ENCODE results near the gene NPAS3.

- TF ChIP-seq, protein P1, sequence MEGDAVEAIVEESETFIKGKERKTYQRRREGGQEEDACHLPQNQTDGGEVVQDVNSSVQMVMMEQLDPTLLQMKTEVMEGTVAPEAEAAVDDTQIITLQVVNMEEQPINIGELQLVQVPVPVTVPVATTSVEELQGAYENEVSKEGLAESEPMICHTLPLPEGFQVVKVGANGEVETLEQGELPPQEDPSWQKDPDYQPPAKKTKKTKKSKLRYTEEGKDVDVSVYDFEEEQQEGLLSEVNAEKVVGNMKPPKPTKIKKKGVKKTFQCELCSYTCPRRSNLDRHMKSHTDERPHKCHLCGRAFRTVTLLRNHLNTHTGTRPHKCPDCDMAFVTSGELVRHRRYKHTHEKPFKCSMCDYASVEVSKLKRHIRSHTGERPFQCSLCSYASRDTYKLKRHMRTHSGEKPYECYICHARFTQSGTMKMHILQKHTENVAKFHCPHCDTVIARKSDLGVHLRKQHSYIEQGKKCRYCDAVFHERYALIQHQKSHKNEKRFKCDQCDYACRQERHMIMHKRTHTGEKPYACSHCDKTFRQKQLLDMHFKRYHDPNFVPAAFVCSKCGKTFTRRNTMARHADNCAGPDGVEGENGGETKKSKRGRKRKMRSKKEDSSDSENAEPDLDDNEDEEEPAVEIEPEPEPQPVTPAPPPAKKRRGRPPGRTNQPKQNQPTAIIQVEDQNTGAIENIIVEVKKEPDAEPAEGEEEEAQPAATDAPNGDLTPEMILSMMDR (IDR thresholded peaks at IDR 0.05): no peak
- no peak for TF ChIP-seq POLR2A (IDR thresholded peaks at IDR 0.05)
Observed at GRCh38 chr14:33471776-33472175, 533.1 kb downstream of the NPAS3 start.

All from tibial nerve (tissue), 3 donors.